Ovary (tissue), 9 donors: ENCODE measurements around the gene SLC23A3. TPM values are rescaled to one million over a fixed set of nuclear protein-coding genes. Genes with fewer than 3 reads are reported as not detected.

ENCODE experiments used
- DNase-seq, 5 donors: peaks; one replicate each; pipeline ENCODE4 v3.0.0-alpha.2; 2019 to 2020
- H3K27ac ChIP-seq, 2 donors: fragments of 200-600 bp; one replicate each; pipeline versions ENCODE4 v1.5.1 to v1.8.0; 2019 to 2022
- H3K27me3 ChIP-seq: fragments of 200-600 bp; one replicate; pipeline ENCODE4 v1.8.0; 2022
- H3K36me3 ChIP-seq: fragments of 200-600 bp; sonication (generic); one replicate; pipeline ENCODE4 v1.5.1; 2019
- H3K4me1 ChIP-seq: one replicate; pipeline ENCODE4 v1.8.1; 2013; ENCODE audit warnings: mild to moderate bottlenecking, moderate library complexity; ENCODE audit not compliant: insufficient read depth
- H3K4me3 ChIP-seq: fragments of 200-600 bp; sonication (generic); one replicate; pipeline ENCODE4 v1.5.1; 2017
- H3K9me3 ChIP-seq, 2 donors: fragments of 200-600 bp in 1 of 2; sonication (generic) in 1 of 2; one replicate each; pipeline versions ENCODE4 v1.5.1 to v1.8.1; 2013 to 2019; ENCODE audit warnings: mild to moderate bottlenecking in 1 of 2, moderate library complexity in 1 of 2
- EP300 ChIP-seq: sonication (generic); formaldehyde crosslinking; IDR thresholded peaks from one replicate; pipeline ENCODE4 v1.6.1; 2017; ENCODE audit warnings: antibody characterized with exemption
- POLR2A ChIP-seq: fragments of 450-650 bp; IDR thresholded peaks from one replicate; pipeline ENCODE4 v1.6.1; 2017; ENCODE audit warnings: antibody characterized with exemption, mild to moderate bottlenecking, moderate library complexity
- WGBS, 3 donors: extraction: QIAGEN DNeasy Blood & Tissue Kit in 1 of 3; methylation state at CpG; one replicate each; pipeline versions ENCODE4 v1.1.5 to v1.1.7; 2013 to 2017; 5-methylcytosine and 5-hydroxymethylcytosine counted together
- intact Hi-C, 4 donors: fragments of 100-400 bp; cut with DNase I; formaldehyde crosslinking; loops; one replicate each; pipeline versions ENCODE4 v1.11.0 to v1.15.1; 2022 to 2023
- polyA plus RNA-seq, 2 donors: library from polyadenylated mRNA; stranded (reverse); fragments of 200-250 nt in 1 of 2; fragments of 350-450 nt in 1 of 2; fragmentation: Illumina TruSeq in 1 of 2; extraction: RNeasy Lipid Tissue Mini Kit (QIAGEN cat#74804) in 1 of 2; gene quantifications; one replicate each; pipeline ENCODE4 v1.2.3, GENCODE V29; 2013 to 2014
- total RNA-seq, 7 donors: library from RNA; depleted of rRNA in 2 of 7; stranded (reverse); fragments of >200 nt in 2 of 7; fragmentation: NEBNext Ultra II Directional in 3 of 7; extraction: Animal tissue kit (Norgen Biotek cat#: 25700) in 3 of 7; gene quantifications; one replicate each; pipeline versions ENCODE4 v1.1.0 to v1.2.4, GENCODE V29; 2016 to 2023
- TF ChIP-seq, protein P1 (sequence below), 3 donors: fragments of 450-650 bp in 2 of 3; fragments of 200-600 bp in 1 of 3; IDR thresholded peaks; one replicate each; pipeline versions ENCODE4 v1.5.1 to v1.8.0; 2016 to 2022; ENCODE audit warnings: antibody characterized with exemption in 3 of 3, mild to moderate bottlenecking in 1 of 3
- donor health status: DM: no; HTN: no; CAD: no; lungs with moderate emphysema.
- donor health status: DM: no; HTN: no; CAD: no.
- donor health status: Bipolar disorder and iron deficiency.
- donor health status: DM: yes; HTN: yes; CAD: no.
- donor health status: DM: no; HTN: no; CAD: no.
- donor health status: DM: yes; HTN: yes; CAD: no.

Gene SLC23A3
- total and polyA plus RNA-seq, 9 donors, result 0.81 to 4.5 (median 1.3) TPM

DNA sequence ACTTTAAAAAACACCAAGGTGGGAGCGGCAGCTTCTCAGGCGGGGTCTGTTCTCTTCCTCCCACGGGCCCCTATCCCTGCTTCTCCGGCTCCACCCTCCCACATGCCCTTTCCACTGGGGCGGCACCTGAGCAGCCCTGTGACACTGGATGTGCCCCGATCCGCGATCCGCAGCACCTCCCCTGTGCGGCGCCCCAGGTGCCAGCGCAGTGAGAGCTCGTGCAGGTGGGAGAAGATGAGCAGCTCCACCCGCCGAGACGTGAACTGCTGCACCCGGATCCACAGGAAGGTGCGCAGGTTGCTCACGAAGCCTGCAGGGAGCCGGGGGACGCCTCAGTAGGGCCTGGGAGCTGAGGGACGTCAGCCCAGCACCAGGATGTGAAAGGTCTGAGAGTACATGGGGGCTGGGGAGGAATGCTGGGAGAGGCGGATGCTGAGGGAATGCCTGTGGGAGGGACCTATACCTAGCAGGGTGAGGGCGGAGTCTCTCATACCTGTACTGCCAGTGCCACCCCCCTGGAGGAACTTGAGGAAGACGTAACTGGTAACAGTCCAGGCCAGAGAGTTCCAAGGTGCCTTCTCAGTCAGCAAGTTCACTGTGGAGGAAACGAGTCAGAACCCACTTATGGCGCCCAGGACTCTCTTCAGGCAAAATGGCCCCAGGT, 46.2 kb upstream of the SLC23A3 start:
- H3K27ac ChIP-seq, result no peak overlapping the region

DNA sequence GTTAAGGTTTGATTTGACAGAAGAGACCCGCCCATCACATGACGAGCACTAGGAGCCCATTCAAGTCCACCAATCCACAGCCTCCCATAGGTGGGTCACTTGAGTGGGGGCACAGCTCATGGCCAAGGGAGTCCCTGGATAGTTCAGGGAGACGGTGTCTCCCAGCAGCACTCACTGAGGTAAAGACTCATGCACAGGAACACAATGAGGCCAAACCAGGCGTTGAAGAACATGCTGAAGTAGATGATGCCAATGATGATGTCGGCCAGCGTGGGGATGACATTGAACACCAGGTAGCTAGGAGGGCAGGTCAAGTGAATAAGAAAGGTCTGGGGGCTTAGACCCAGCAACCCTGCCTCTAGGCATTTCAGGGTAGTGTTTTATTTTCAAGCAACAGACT, 45.0 kb upstream of the SLC23A3 start:
- WGBS, 3 donors, result 86 to 88% (median 87%) methylated on average over 6 of the region's 6 CpGs
- H3K27ac ChIP-seq, result no peak overlapping the region
- intact Hi-C loops, result loop anchor here in 2 of 4 donors (5.0 kb wide), 2 partner anchors 32 to 37 kb away; partner anchors contain the start of genes CNPPD1 (in 1 of the 2) and RETREG2 (in 1 of the 2)
- no peak for DNase-seq
- H3K27me3 ChIP-seq, result no peaks in the 10 kb centered on the region
- H3K9me3 ChIP-seq, result no peaks in the 10 kb centered on the region
- H3K4me3 ChIP-seq, result no peak overlapping the region
- TF ChIP-seq POLR2A, result no peak
- no peak for TF ChIP-seq EP300
- TF ChIP-seq, protein P1, sequence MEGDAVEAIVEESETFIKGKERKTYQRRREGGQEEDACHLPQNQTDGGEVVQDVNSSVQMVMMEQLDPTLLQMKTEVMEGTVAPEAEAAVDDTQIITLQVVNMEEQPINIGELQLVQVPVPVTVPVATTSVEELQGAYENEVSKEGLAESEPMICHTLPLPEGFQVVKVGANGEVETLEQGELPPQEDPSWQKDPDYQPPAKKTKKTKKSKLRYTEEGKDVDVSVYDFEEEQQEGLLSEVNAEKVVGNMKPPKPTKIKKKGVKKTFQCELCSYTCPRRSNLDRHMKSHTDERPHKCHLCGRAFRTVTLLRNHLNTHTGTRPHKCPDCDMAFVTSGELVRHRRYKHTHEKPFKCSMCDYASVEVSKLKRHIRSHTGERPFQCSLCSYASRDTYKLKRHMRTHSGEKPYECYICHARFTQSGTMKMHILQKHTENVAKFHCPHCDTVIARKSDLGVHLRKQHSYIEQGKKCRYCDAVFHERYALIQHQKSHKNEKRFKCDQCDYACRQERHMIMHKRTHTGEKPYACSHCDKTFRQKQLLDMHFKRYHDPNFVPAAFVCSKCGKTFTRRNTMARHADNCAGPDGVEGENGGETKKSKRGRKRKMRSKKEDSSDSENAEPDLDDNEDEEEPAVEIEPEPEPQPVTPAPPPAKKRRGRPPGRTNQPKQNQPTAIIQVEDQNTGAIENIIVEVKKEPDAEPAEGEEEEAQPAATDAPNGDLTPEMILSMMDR (IDR thresholded peaks at IDR 0.05), result no peak
- peaks cover 2% of the 10 kb centered on the region for H3K4me1 ChIP-seq
- no peaks in the 10 kb centered on the region for H3K36me3 ChIP-seq

More for the DNA sequence above, 46.2 kb upstream of the SLC23A3 start:
- peak in 1 of 5 donors; percentile 41 for DNase-seq
- H3K4me3 ChIP-seq, result no peak overlapping the region
- WGBS, 3 donors, result 88 to 90% (median 88%) methylated on average over 27 of the region's 27 CpGs
- no peaks in the 10 kb centered on the region for H3K36me3 ChIP-seq
- intact Hi-C loops, result loop anchor here in 2 of 4 donors (5.0 kb wide), 2 partner anchors 34 to 39 kb away; partner anchors contain the start of genes CNPPD1 (in 1 of the 2) and RETREG2 (in 1 of the 2)
- peaks cover 2% of the 10 kb centered on the region for H3K4me1 ChIP-seq
- no peaks in the 10 kb centered on the region for H3K9me3 ChIP-seq
- TF ChIP-seq, protein P1 (IDR thresholded peaks at IDR 0.05), result no peak
- no peak for TF ChIP-seq EP300
- no peak for TF ChIP-seq POLR2A
- H3K27me3 ChIP-seq, result no peaks in the 10 kb centered on the region

DNA sequence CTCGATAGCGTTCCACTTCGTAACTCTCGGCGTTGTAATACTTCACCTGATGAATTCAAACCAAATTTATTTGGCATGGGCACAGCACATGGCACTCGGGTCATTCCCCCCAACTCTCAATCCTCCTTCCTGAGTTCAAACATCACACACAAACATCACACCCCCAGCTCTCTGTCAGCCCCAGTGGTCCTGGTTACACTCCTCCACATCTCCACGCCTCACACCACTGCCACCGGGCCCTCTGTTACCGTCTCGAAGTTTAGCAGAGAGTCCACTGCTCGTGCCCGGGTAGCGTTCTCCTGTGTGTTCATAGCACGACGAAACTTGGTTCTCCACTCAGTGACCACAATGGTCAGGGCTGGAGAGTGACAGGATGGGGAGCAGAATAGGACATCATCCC, 44.3 kb upstream of the SLC23A3 start:
- Histone ChIP-seq H3K4me1 (no peaks in the 10 kb centered on the region), H3K4me3 (no peak overlapping the region), H3K36me3 (no peaks in the 10 kb centered on the region), H3K9me3 (no peaks in the 10 kb centered on the region), H3K27me3 (no peaks in the 10 kb centered on the region), H3K27ac (no peak overlapping the region)
- WGBS, 3 donors, result 92 to 94% (median 93%) methylated on average over 15 of the region's 15 CpGs
- TF ChIP-seq EP300 (no peak), POLR2A (no peak)
- TF ChIP-seq, protein P1 (IDR thresholded peaks at IDR 0.05), result no peak
- no peak for DNase-seq
- intact Hi-C loops, result no loop called here

DNA sequence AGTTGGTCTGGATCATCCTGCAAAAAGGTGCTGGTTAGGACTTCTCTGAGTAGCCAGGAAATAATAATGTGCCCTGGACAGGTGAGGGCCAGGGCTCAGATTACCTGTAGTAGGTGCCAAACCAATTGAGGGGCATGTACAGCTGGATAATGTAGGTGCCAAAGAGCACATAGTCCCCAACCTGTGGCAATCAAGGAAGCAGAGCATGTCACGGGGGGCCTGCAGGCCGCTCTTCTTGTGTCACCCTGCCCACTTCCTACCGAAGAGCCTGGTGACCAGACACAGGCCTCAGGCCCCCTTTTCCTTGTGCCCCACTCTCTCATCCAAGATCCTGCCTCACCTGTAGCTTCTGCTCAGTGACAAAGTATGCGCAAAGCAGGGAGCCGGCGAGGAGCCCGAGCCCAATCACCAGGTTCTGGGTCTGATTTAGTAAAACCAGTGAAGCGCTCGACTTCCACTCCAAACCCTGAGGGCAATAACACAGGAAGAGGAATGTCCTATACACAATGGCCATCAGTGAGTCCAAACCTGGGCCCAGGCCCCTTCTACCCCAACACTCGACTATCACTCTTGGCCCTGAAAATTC, 43.8 kb upstream of the SLC23A3 start:
- H3K27ac ChIP-seq, result no peak overlapping the region
- no peaks in the 10 kb centered on the region for H3K4me1 ChIP-seq
- no peaks in the 10 kb centered on the region for H3K27me3 ChIP-seq
- no peaks in the 10 kb centered on the region for H3K9me3 ChIP-seq
- no peak overlapping the region for H3K4me3 ChIP-seq
- intact Hi-C loops, result no loop called here
- peak in 1 of 5 donors; percentile 15 for DNase-seq
- WGBS, 3 donors, result 91 to 95% (median 94%) methylated on average over 10 of the region's 10 CpGs
- TF ChIP-seq, protein P1 (IDR thresholded peaks at IDR 0.05), result no peak
- TF ChIP-seq EP300 (no peak), POLR2A (no peak)
- no peaks in the 10 kb centered on the region for H3K36me3 ChIP-seq
